ENCODE data around the gene S100A1. TPM values are rescaled to one million over a fixed set of nuclear protein-coding genes. Genes with fewer than 3 reads are reported as not detected.

The S100A1 gene
- total RNA-seq, 4 donors from 2014 or later, result 3.7 to 4.4 TPM; not detected in 2

DNA sequence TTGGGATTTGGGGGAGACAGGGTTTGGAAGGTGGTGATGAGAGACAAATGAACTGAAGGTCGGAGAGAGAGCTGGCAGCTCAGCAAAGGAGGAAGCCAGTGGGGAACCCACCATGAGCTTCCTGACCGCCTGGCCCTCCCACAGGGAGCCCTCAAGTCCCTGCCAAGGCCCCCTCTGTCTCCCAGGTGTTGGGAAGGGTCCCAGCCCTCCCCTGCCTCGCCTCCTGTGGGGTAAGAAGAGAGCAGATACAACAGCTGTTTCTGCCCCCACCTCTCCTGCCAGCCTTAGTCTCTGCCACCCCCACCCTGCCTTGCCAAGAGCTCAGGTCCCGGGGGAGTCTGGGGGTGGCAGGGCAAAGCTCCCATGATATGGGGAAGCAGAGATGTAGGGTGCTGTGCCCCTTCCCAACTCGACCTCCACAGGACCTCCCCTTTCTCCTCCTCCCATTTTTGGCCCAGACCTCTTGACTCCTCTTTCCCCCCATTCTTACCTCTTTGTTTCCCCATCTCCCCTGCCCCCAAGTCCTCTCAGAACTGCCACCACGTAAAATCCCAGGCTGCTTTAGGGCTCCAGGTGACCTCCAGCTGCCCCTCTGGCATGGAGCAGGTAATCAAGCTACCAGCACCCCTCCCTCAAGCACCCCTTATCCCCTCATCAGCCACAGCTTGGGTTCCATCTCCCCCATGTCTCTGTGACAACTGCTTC, 556 bp downstream of the S100A1 start:
- TF ChIP-seq CTCF (IDR thresholded peaks at IDR 0.05) (no peak), POLR2A (IDR thresholded peaks at IDR 0.05) (no peak), POLR2AphosphoS5 (IDR thresholded peaks at IDR 0.05) (no peak), EP300 (IDR thresholded peaks at IDR 0.05; ENCODE audit: low read depth) (no peak)
- no peaks in the 10 kb centered on the region for H3K36me3 ChIP-seq
- no peaks in the 10 kb centered on the region for H3K9me3 ChIP-seq
- intact Hi-C loops (cut with DNase I; ENCODE audit: low total_unique reads), result no loop called here
- H3K4me3 ChIP-seq, result no peak overlapping the region
- WGBS, 2 donors (ENCODE audit: low coverage in 1 of 2), result 83% methylated on average over 6 of the region's 6 CpGs; no CpG with 5 or more reads in 1 of the 2 donors
- H3K27me3 ChIP-seq, result no peaks in the 10 kb centered on the region
- DNase-seq, result no peak
- H3K4me1 ChIP-seq, result peaks cover 14 to 57% (median 35%) of the 10 kb centered on the region in 4 donors
- peak overlapping the region in 2 of 4 donors; percentile 90 to 95 for H3K27ac ChIP-seq
- in situ Hi-C loops (cut with MboI; ENCODE audit: low pct_ligation_motif_present in 1 of 4, low pct_unique_long_range_greater_than_20kb in 1 of 4, low sequenced_read_pairs in 3 of 4), result no loop called here

GRCh38 chr1:153629343-153629665, 1.1 kb downstream of the S100A1 start:
- H3K36me3 ChIP-seq, result no peaks in the 10 kb centered on the region
- H3K27ac ChIP-seq, result no peak overlapping the region
- 86 to 93% methylated on average over 1 to 5 of the region's 5 CpGs for WGBS, 2 donors (ENCODE audit: low coverage in 1 of 2)
- H3K27me3 ChIP-seq, result no peaks in the 10 kb centered on the region
- intact Hi-C loops (cut with DNase I; ENCODE audit: low total_unique reads), result no loop called here
- H3K4me3 ChIP-seq, result no peak overlapping the region
- no peak for TF ChIP-seq POLR2A (IDR thresholded peaks at IDR 0.05)
- TF ChIP-seq EP300 (IDR thresholded peaks at IDR 0.05; ENCODE audit: low read depth), result no peak
- TF ChIP-seq CTCF (IDR thresholded peaks at IDR 0.05), result no peak
- TF ChIP-seq POLR2AphosphoS5 (IDR thresholded peaks at IDR 0.05), result no peak
- H3K4me1 ChIP-seq, result peaks cover 14 to 57% (median 35%) of the 10 kb centered on the region in 4 donors
- in situ Hi-C loops (cut with MboI; ENCODE audit: low pct_ligation_motif_present in 1 of 4, low pct_unique_long_range_greater_than_20kb in 1 of 4, low sequenced_read_pairs in 3 of 4), result no loop called here
- no peak for DNase-seq
- H3K9me3 ChIP-seq, result no peaks in the 10 kb centered on the region

- Histone ChIP-seq H3K9me3 (no peaks in the 10 kb centered on the region), H3K36me3 (no peaks in the 10 kb centered on the region), H3K4me3 (no peak overlapping the region), H3K4me1 (peaks cover 12 to 54% (median 36%) of the 10 kb centered on the region in 4 donors), H3K27me3 (no peaks in the 10 kb centered on the region), H3K27ac (no peak overlapping the region)
- 100% methylated on average over 1 of the region's 1 CpG; no CpG with 5 or more reads in 1 of the 2 donors for WGBS, 2 donors (ENCODE audit: low coverage in 1 of 2)
- no peak for TF ChIP-seq POLR2AphosphoS5 (IDR thresholded peaks at IDR 0.05)
- TF ChIP-seq CTCF (IDR thresholded peaks at IDR 0.05), result no peak
- TF ChIP-seq POLR2A (IDR thresholded peaks at IDR 0.05), result no peak
- TF ChIP-seq EP300 (IDR thresholded peaks at IDR 0.05; ENCODE audit: low read depth), result no peak
- DNase-seq, result no peak
- intact Hi-C loops (cut with DNase I; ENCODE audit: low total_unique reads) (no loop called here), in situ Hi-C loops (cut with MboI; ENCODE audit: low pct_ligation_motif_present in 1 of 4, low pct_unique_long_range_greater_than_20kb in 1 of 4, low sequenced_read_pairs in 3 of 4) (no loop called here)
These were observed 1.7 kb downstream of the S100A1 start for GRCh38 chr1:153629971-153630370.

GRCh38 chr1:153630384-153630783, 2.1 kb downstream of the S100A1 start:
- intact Hi-C loops (cut with DNase I; ENCODE audit: low total_unique reads) (no loop called here), in situ Hi-C loops (cut with MboI; ENCODE audit: low pct_ligation_motif_present in 1 of 4, low pct_unique_long_range_greater_than_20kb in 1 of 4, low sequenced_read_pairs in 3 of 4) (no loop called here)
- WGBS, 2 donors (ENCODE audit: low coverage in 1 of 2), result 82 to 90% methylated on average over 2 to 7 of the region's 7 CpGs
- Histone ChIP-seq H3K9me3 (no peaks in the 10 kb centered on the region), H3K4me1 (peaks cover 13 to 55% (median 41%) of the 10 kb centered on the region in 4 donors), H3K27ac (peak overlapping the region in 1 of 4 donors; percentile 23), H3K36me3 (no peaks in the 10 kb centered on the region), H3K27me3 (no peaks in the 10 kb centered on the region), H3K4me3 (no peak overlapping the region)
- DNase-seq, result no peak
- no peak for TF ChIP-seq CTCF (IDR thresholded peaks at IDR 0.05)
